ENCODE results near the gene THTPA.

GRCh38 chr14:23557521-23557920 lies 1.4 kb downstream of the THTPA start:
- TF ChIP-seq POLR2A (IDR thresholded peaks at IDR 0.05; ENCODE audit: low read length) (no peak), GATA1 (IDR thresholded peaks at IDR 0.05; ENCODE audit: low read depth, low read length) (no peak)

Data from erythroblast (primary cell).